MCF 10A (cell line): ENCODE measurements around the gene EFNA2. TPM values are rescaled to one million over a fixed set of nuclear protein-coding genes. Genes with fewer than 3 reads are reported as not detected.

Source experiments
- BruUV-seq: library from RNA; stranded (reverse); fragments of 400-500 nt; replicated peaks from 2 replicates; lab custom pipeline; 2021; lab: Mats Ljungman, UMichigan
- CTCF ChIA-PET: fragments of 300-600 bp; sonication (Branson Sonifier 250); formaldehyde crosslinking; extraction: SDS; loops from one replicate; lab custom pipeline; 2021; ENCODE audit warnings: antibody characterized with exemption, inconsistent platforms; lab: Yijun Ruan, JAX
- POLR2A ChIA-PET: fragments of 300-600, 350-650 bp; sonication (Branson Sonifier 250); formaldehyde crosslinking; extraction: SDS; loops from one replicate; lab custom pipeline; 2020; ENCODE audit warnings: antibody characterized with exemption, inconsistent platforms; lab: Yijun Ruan, JAX
- DNase-seq: peaks from one replicate; pipeline ENCODE4 v3.0.0-alpha.2; 2018; ENCODE audit not compliant: unreplicated experiment
- H3K27ac Mint-ChIP-seq: one replicate; pipeline ENCODE4 v1.8.0; 2022; ENCODE audit warnings: mild to moderate bottlenecking, low read depth, mixed read lengths; ENCODE audit not compliant: unreplicated experiment
- H3K27me3 Mint-ChIP-seq: one replicate; pipeline ENCODE4 v1.8.0; 2022; ENCODE audit warnings: mixed read lengths; ENCODE audit not compliant: insufficient read depth, unreplicated experiment
- H3K36me3 Mint-ChIP-seq: one replicate; pipeline ENCODE4 v1.8.0; 2022; ENCODE audit warnings: mild to moderate bottlenecking, moderate library complexity, mixed read lengths; ENCODE audit not compliant: insufficient read depth, unreplicated experiment
- H3K4me1 Mint-ChIP-seq: one replicate; pipeline ENCODE4 v1.8.0; 2022; ENCODE audit warnings: mixed read lengths; ENCODE audit not compliant: insufficient read depth, unreplicated experiment
- H3K4me3 Mint-ChIP-seq: one replicate; pipeline ENCODE4 v1.8.0; 2022; ENCODE audit warnings: mild to moderate bottlenecking, moderate library complexity, mixed read lengths; ENCODE audit not compliant: unreplicated experiment
- H3K9me3 Mint-ChIP-seq: one replicate; pipeline ENCODE4 v1.8.0; 2022; ENCODE audit warnings: mixed read lengths; ENCODE audit not compliant: unreplicated experiment
- CTCF ChIP-seq: fragments of 200-600 bp; IDR thresholded peaks from one replicate; pipeline ENCODE4 v1.8.0; 2022; ENCODE audit warnings: antibody characterized with exemption, mild to moderate bottlenecking; ENCODE audit not compliant: unreplicated experiment
- intact Hi-C: fragments of 100-400 bp; cut with micrococcal nuclease; formaldehyde crosslinking; loops from 2 replicates; pipeline ENCODE4 v1.14.1; 2022
- total RNA-seq: library from RNA; stranded (reverse); gene quantifications from 2 replicates; pipeline ENCODE4 v1.2.3, GENCODE V29; 2022

EFNA2 gene
- total RNA-seq, 1 experiment from 2014 or later = not detected

GRCh38 chr19:1290196-1290702 is 4.6 kb downstream of the EFNA2 start:
- Mint-ChIP-seq H3K27ac (no peak overlapping the region), H3K27me3 (peaks cover 23% of the 10 kb centered on the region), H3K36me3 (no peaks in the 10 kb centered on the region), H3K9me3 (no peaks in the 10 kb centered on the region), H3K4me3 (no peak overlapping the region), H3K4me1 (peaks cover 5% of the 10 kb centered on the region)
- no TSS peak for BruUV-seq
- no peak for TF ChIP-seq CTCF
- intact Hi-C loops = no loop called here
- ChIA-PET POLR2A (no interaction called here), CTCF (no interaction called here)
- no peak for DNase-seq

GRCh38 chr19:1290703-1291651 is 5.3 kb downstream of the EFNA2 start:
- Mint-ChIP-seq H3K9me3 (no peaks in the 10 kb centered on the region), H3K36me3 (no peaks in the 10 kb centered on the region), H3K27ac (no peak overlapping the region), H3K27me3 (peaks cover 21% of the 10 kb centered on the region), H3K4me3 (no peak overlapping the region), H3K4me1 (peaks cover 5% of the 10 kb centered on the region)
- intact Hi-C loops = no loop called here
- CTCF ChIA-PET = no interaction called here
- TF ChIP-seq CTCF = no peak
- BruUV-seq = no TSS peak
- POLR2A ChIA-PET = interaction anchor here (0.5 kb wide), 1 partner anchor 70 kb away, joined by 3 read pairs; no protein-coding TSS in a partner anchor
- no peak for DNase-seq

GRCh38 chr19:1291761-1292418 is 6.2 kb downstream of the EFNA2 start:
- Mint-ChIP-seq H3K4me1 (peaks cover 5% of the 10 kb centered on the region), H3K9me3 (no peaks in the 10 kb centered on the region), H3K4me3 (no peak overlapping the region), H3K36me3 (no peaks in the 10 kb centered on the region), H3K27me3 (peaks cover 12% of the 10 kb centered on the region), H3K27ac (no peak overlapping the region)
- BruUV-seq = no TSS peak
- ChIA-PET POLR2A (no interaction called here), CTCF (no interaction called here)
- no peak for DNase-seq
- TF ChIP-seq CTCF = no peak
- intact Hi-C loops = no loop called here
